Measurements from ENCODE around the gene C16orf90. TPM values are rescaled to one million over a fixed set of nuclear protein-coding genes. Genes with fewer than 3 reads are reported as not detected.
"Not testable (repeated sequence)": the region's sequence is repeated elsewhere in the genome, so short reads cannot be mapped to it uniquely, and the experiment has no call there.

The C16orf90 gene
- total RNA-seq, 1 donor from 2014 or later = not detected

DNA sequence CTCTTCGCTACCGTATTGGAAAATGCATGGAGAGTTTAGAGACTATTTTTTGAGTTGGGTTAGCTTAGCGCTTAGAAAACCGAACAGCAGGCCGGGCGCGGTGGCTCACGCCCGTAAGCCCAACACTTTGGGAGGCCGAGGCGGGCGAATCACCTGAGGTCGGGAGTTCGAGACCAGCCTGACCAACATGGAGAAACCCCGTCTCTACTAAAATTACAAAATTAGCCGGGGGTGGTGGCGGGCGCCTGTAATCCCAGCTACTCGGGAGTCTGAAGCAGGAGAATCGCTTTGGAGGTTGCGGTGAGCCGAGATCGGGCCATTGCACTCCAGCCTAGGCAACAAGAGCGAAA is 6.1 kb upstream of the C16orf90 start:
- Histone ChIP-seq H3K4me3 (ENCODE audit: low read length in 3 of 3) (peak overlapping the region; percentile 87 to 95 (median 92)), H3K9ac (ENCODE audit: low read depth in 1 of 3, low read length in 3 of 3) (peak overlapping the region; percentile 76 to 85 (median 80)), H3K4me1 (ENCODE audit: control insufficient read depth in 3 of 3, insufficient read depth in 3 of 3, low read length in 3 of 3) (peaks cover 8 to 13% (median 10%) of the 10 kb centered on the region in 3 donors)
- H3K36me3 ChIP-seq (ENCODE audit: control insufficient read depth in 3 of 3, insufficient read depth in 3 of 3, low read length in 3 of 3); H3K9me3 ChIP-seq (ENCODE audit: control insufficient read depth in 3 of 3, low read length in 3 of 3); H3K27me3 ChIP-seq (ENCODE audit: control insufficient read depth in 3 of 3, insufficient read depth in 3 of 3, low read length in 3 of 3); H3K27ac ChIP-seq (ENCODE audit: low read depth, low read length): not testable (repeated sequence)

DNA sequence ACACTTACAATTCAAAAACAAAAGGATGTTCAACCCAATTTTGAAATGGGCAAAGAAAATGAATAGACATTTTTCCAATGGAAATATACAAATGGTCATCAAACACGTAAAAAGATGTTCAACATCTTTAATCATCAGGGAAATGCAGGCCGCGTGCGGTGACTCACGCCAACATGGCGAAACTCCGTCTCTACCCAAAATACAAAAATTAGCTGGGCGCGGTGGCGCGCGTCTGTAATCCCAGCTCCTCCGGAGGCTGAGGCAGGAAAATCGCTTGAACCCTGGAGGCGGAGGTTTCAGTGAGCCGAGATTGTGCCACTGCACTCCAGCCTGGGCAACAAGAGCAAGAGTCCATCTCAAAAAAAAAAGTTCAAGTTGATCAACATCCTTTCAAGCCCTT is 3.7 kb upstream of the C16orf90 start:
- Histone ChIP-seq H3K27ac (ENCODE audit: low read depth, low read length) (no peak overlapping the region), H3K36me3 (ENCODE audit: control insufficient read depth in 3 of 3, insufficient read depth in 3 of 3, low read length in 3 of 3) (no peaks in the 10 kb centered on the region), H3K9me3 (ENCODE audit: control insufficient read depth in 3 of 3, low read length in 3 of 3) (no peaks in the 10 kb centered on the region), H3K4me1 (ENCODE audit: control insufficient read depth in 3 of 3, insufficient read depth in 3 of 3, low read length in 3 of 3) (peaks cover 8 to 13% (median 10%) of the 10 kb centered on the region in 3 donors), H3K4me3 (ENCODE audit: low read length in 3 of 3) (no peak overlapping the region), H3K9ac (ENCODE audit: low read depth in 1 of 3, low read length in 3 of 3) (no peak overlapping the region), H3K27me3 (ENCODE audit: control insufficient read depth in 3 of 3, insufficient read depth in 3 of 3, low read length in 3 of 3) (no peaks in the 10 kb centered on the region)

DNA sequence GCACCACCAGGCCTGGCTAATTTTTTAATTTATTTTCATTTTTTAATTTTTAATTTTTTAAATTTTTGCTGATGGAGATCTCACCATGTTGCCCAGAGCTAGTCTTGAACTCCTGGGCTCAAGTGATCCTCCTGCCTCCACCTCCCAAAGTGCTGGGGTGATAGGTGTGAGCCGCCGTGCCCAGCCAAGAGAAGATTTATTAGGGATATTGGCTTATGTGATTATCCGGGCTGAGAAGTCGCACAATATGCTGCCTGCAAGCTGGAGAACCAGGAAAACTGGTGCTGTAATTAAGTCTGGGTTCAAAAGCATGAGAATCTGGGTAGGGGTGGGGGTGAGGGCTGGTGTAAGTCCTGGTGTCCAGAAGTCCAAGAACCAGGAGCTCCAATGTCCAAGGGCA is 2.5 kb upstream of the C16orf90 start:
- Histone ChIP-seq H3K36me3 (ENCODE audit: control insufficient read depth in 3 of 3, insufficient read depth in 3 of 3, low read length in 3 of 3) (no peaks in the 10 kb centered on the region), H3K9ac (ENCODE audit: low read depth in 1 of 3, low read length in 3 of 3) (no peak overlapping the region), H3K4me1 (ENCODE audit: control insufficient read depth in 3 of 3, insufficient read depth in 3 of 3, low read length in 3 of 3) (peaks cover 8 to 13% (median 10%) of the 10 kb centered on the region in 3 donors), H3K4me3 (ENCODE audit: low read length in 3 of 3) (no peak overlapping the region), H3K27ac (ENCODE audit: low read depth, low read length) (no peak overlapping the region), H3K27me3 (ENCODE audit: control insufficient read depth in 3 of 3, insufficient read depth in 3 of 3, low read length in 3 of 3) (no peaks in the 10 kb centered on the region), H3K9me3 (ENCODE audit: control insufficient read depth in 3 of 3, low read length in 3 of 3) (no peaks in the 10 kb centered on the region)

GRCh38 chr16:3496386-3496785 is 1.1 kb upstream of the C16orf90 start:
- H3K9ac ChIP-seq (ENCODE audit: low read depth in 1 of 3, low read length in 3 of 3) = no peak overlapping the region
- no peaks in the 10 kb centered on the region for H3K27me3 ChIP-seq (ENCODE audit: control insufficient read depth in 3 of 3, insufficient read depth in 3 of 3, low read length in 3 of 3)
- H3K27ac ChIP-seq (ENCODE audit: low read depth, low read length) = no peak overlapping the region
- H3K4me3 ChIP-seq (ENCODE audit: low read length in 3 of 3) = no peak overlapping the region
- H3K4me1 ChIP-seq (ENCODE audit: control insufficient read depth in 3 of 3, insufficient read depth in 3 of 3, low read length in 3 of 3) = peaks cover 3 to 8% (median 3%) of the 10 kb centered on the region in 3 donors
- no peaks in the 10 kb centered on the region for H3K36me3 ChIP-seq (ENCODE audit: control insufficient read depth in 3 of 3, insufficient read depth in 3 of 3, low read length in 3 of 3)
- H3K9me3 ChIP-seq (ENCODE audit: control insufficient read depth in 3 of 3, low read length in 3 of 3) = no peaks in the 10 kb centered on the region

- Histone ChIP-seq H3K9me3 (ENCODE audit: control insufficient read depth in 3 of 3, low read length in 3 of 3) (no peaks in the 10 kb centered on the region), H3K36me3 (ENCODE audit: control insufficient read depth in 3 of 3, insufficient read depth in 3 of 3, low read length in 3 of 3) (no peaks in the 10 kb centered on the region), H3K27ac (ENCODE audit: low read depth, low read length) (no peak overlapping the region), H3K27me3 (ENCODE audit: control insufficient read depth in 3 of 3, insufficient read depth in 3 of 3, low read length in 3 of 3) (no peaks in the 10 kb centered on the region), H3K9ac (ENCODE audit: low read depth in 1 of 3, low read length in 3 of 3) (no peak overlapping the region), H3K4me1 (ENCODE audit: control insufficient read depth in 3 of 3, insufficient read depth in 3 of 3, low read length in 3 of 3) (peaks cover 4 to 7% (median 7%) of the 10 kb centered on the region in 3 donors), H3K4me3 (ENCODE audit: low read length in 3 of 3) (no peak overlapping the region)
Measured at GRCh38 chr16:3494386-3494973, 809 bp downstream of the C16orf90 start.

- H3K9ac ChIP-seq (ENCODE audit: low read depth in 1 of 3, low read length in 3 of 3) = no peak overlapping the region
- H3K4me1 ChIP-seq (ENCODE audit: control insufficient read depth in 3 of 3, insufficient read depth in 3 of 3, low read length in 3 of 3) = peaks cover 4 to 7% (median 7%) of the 10 kb centered on the region in 3 donors
- H3K36me3 ChIP-seq (ENCODE audit: control insufficient read depth in 3 of 3, insufficient read depth in 3 of 3, low read length in 3 of 3) = peaks cover 0 to 5% (median 0%) of the 10 kb centered on the region in 3 donors
- H3K9me3 ChIP-seq (ENCODE audit: control insufficient read depth in 3 of 3, low read length in 3 of 3) = no peaks in the 10 kb centered on the region
- H3K27ac ChIP-seq (ENCODE audit: low read depth, low read length) = no peak overlapping the region
- no peaks in the 10 kb centered on the region for H3K27me3 ChIP-seq (ENCODE audit: control insufficient read depth in 3 of 3, insufficient read depth in 3 of 3, low read length in 3 of 3)
- H3K4me3 ChIP-seq (ENCODE audit: low read length in 3 of 3) = no peak overlapping the region
Measured at GRCh38 chr16:3492356-3492755, 2.9 kb downstream of the C16orf90 start.

DNA sequence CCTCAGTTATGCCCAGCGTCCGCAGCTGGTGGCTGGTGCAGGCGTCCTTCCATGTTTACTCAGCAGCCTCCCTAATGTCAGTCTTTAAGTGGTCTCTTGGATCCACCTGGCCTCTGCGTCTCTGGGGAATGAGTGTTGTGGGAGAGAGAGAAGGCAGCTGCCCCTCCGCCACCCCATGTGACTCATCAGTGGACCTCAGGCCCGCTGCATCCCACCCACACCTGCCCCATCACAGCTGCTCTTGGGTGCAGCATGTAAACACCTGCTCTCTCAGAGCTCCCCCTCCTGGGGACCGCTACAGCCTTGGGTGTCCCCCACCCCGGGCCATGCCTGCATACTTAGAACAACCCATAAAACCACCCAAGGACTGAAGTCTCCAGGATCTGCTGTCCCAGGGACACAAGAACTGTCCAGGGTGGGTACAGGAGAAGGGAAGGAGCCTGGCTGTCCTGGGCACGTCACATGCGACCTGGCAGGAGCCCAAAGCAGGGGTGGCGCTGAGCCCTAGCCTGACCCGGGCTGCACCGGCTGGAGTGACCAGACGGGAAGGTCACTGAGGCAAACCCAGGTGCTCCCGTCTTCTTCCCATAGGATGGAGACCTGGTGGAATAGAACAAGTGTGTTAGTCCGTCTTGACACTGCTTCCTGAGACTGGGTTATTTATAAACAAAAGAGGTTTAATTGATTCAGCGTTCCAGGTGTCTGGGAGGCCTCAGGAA is 4.2 kb downstream of the C16orf90 start:
- Histone ChIP-seq H3K36me3 (ENCODE audit: control insufficient read depth in 3 of 3, insufficient read depth in 3 of 3, low read length in 3 of 3) (peaks cover 1 to 13% (median 4%) of the 10 kb centered on the region in 3 donors), H3K9me3 (ENCODE audit: control insufficient read depth in 3 of 3, low read length in 3 of 3) (no peaks in the 10 kb centered on the region), H3K9ac (ENCODE audit: low read depth in 1 of 3, low read length in 3 of 3) (peak overlapping the region in 1 of 3 donors; percentile 25), H3K4me3 (ENCODE audit: low read length in 3 of 3) (no peak overlapping the region), H3K27me3 (ENCODE audit: control insufficient read depth in 3 of 3, insufficient read depth in 3 of 3, low read length in 3 of 3) (no peaks in the 10 kb centered on the region), H3K4me1 (ENCODE audit: control insufficient read depth in 3 of 3, insufficient read depth in 3 of 3, low read length in 3 of 3) (peaks cover 4 to 7% (median 7%) of the 10 kb centered on the region in 3 donors), H3K27ac (ENCODE audit: low read depth, low read length) (no peak overlapping the region)

- peaks cover 4 to 7% (median 7%) of the 10 kb centered on the region in 3 donors for H3K4me1 ChIP-seq (ENCODE audit: control insufficient read depth in 3 of 3, insufficient read depth in 3 of 3, low read length in 3 of 3)
- H3K36me3 ChIP-seq (ENCODE audit: control insufficient read depth in 3 of 3, insufficient read depth in 3 of 3, low read length in 3 of 3) = peaks cover 24 to 36% (median 24%) of the 10 kb centered on the region in 3 donors
- no peaks in the 10 kb centered on the region for H3K27me3 ChIP-seq (ENCODE audit: control insufficient read depth in 3 of 3, insufficient read depth in 3 of 3, low read length in 3 of 3)
- no peaks in the 10 kb centered on the region for H3K9me3 ChIP-seq (ENCODE audit: control insufficient read depth in 3 of 3, low read length in 3 of 3)
- no peak overlapping the region for H3K27ac ChIP-seq (ENCODE audit: low read depth, low read length)
- H3K4me3 ChIP-seq (ENCODE audit: low read length in 3 of 3) = no peak overlapping the region
- H3K9ac ChIP-seq (ENCODE audit: low read depth in 1 of 3, low read length in 3 of 3) = no peak overlapping the region
Measured at GRCh38 chr16:3488801-3489200, 6.5 kb downstream of the C16orf90 start.

GRCh38 chr16:3487521-3488410 is 7.5 kb downstream of the C16orf90 start:
- Histone ChIP-seq H3K4me1 (ENCODE audit: control insufficient read depth in 3 of 3, insufficient read depth in 3 of 3, low read length in 3 of 3) (peaks cover 4 to 7% (median 7%) of the 10 kb centered on the region in 3 donors), H3K36me3 (ENCODE audit: control insufficient read depth in 3 of 3, insufficient read depth in 3 of 3, low read length in 3 of 3) (peaks cover 34 to 46% (median 35%) of the 10 kb centered on the region in 3 donors), H3K4me3 (ENCODE audit: low read length in 3 of 3) (no peak overlapping the region), H3K9me3 (ENCODE audit: control insufficient read depth in 3 of 3, low read length in 3 of 3) (no peaks in the 10 kb centered on the region), H3K27me3 (ENCODE audit: control insufficient read depth in 3 of 3, insufficient read depth in 3 of 3, low read length in 3 of 3) (no peaks in the 10 kb centered on the region), H3K27ac (ENCODE audit: low read depth, low read length) (no peak overlapping the region), H3K9ac (ENCODE audit: low read depth in 1 of 3, low read length in 3 of 3) (no peak overlapping the region)
